SK-N-SH treated with all-trans-retinoic acid at 6 μM for 48 hours (cell line): ENCODE data around the gene GRK4.

Experiments
- ATAC-seq: fragments of 200-7000 bp; cut with Tn5 transposase; 3 replicates; pipeline ENCODE4 v1.9.1; 2020; ENCODE audit warnings: mild to moderate bottlenecking, moderate library complexity
- ARNTL ChIP-seq: fragments of 450-650 bp; formaldehyde crosslinking; IDR thresholded peaks from 2 replicates; pipeline ENCODE4 v1.5.0; 2020; ENCODE audit warnings: low read depth, mild to moderate bottlenecking, moderate library complexity, borderline replicate concordance
- BACH2 ChIP-seq: fragments of 250-450 bp; sonication (Bioruptor Pico); IDR thresholded peaks from 2 replicates; pipeline ENCODE4 v1.9.0; 2021; ENCODE audit warnings: mild to moderate bottlenecking, borderline replicate concordance
- CREB5 ChIP-seq: fragments of 250-450 bp; sonication (Bioruptor Pico); IDR thresholded peaks from 2 replicates; pipeline ENCODE4 v1.5.1; 2020; ENCODE audit warnings: low read depth, mild to moderate bottlenecking, moderate library complexity
- CSDC2 ChIP-seq: fragments of 250-450 bp; sonication (Bioruptor Pico); IDR thresholded peaks from 2 replicates; pipeline ENCODE4 v1.5.0; 2020; ENCODE audit warnings: mild to moderate bottlenecking, moderate library complexity
- ESRRG ChIP-seq: fragments of 250-450 bp; sonication (Bioruptor Pico); IDR thresholded peaks from 2 replicates; pipeline ENCODE4 v1.6.1; 2021; ENCODE audit warnings: mild to moderate bottlenecking
- GLIS3 ChIP-seq: fragments of 250-450 bp; sonication (Bioruptor Pico); IDR thresholded peaks from 2 replicates; pipeline ENCODE4 v1.5.0; 2020; ENCODE audit warnings: mild to moderate bottlenecking, moderate library complexity
- ISL1 ChIP-seq: fragments of 250-450 bp; sonication (Bioruptor Pico); IDR thresholded peaks from 2 replicates; pipeline ENCODE4 v2.1.2; 2022; ENCODE audit warnings: mild to moderate bottlenecking, moderate library complexity
- OSR1 ChIP-seq: fragments of 250-450 bp; sonication (Bioruptor Pico); IDR thresholded peaks from 2 replicates; pipeline ENCODE4 v1.8.0; 2022; ENCODE audit warnings: moderate library complexity, mild to moderate bottlenecking, inconsistent platforms
- PATZ1 ChIP-seq: fragments of 250-450 bp; sonication (Bioruptor Pico); IDR thresholded peaks from 2 replicates; pipeline ENCODE4 v1.8.0; 2020; ENCODE audit warnings: mild to moderate bottlenecking, moderate library complexity, borderline replicate concordance
- PPARA ChIP-seq: fragments of 250-450 bp; sonication (Bioruptor Pico); IDR thresholded peaks from 2 replicates; pipeline ENCODE4 v1.5.0; 2020; ENCODE audit warnings: mild to moderate bottlenecking, borderline replicate concordance
- RARB ChIP-seq: fragments of 250-450 bp; sonication (Bioruptor Pico); IDR thresholded peaks from 2 replicates; pipeline ENCODE4 v1.8.0; 2021; ENCODE audit warnings: mild to moderate bottlenecking, moderate library complexity
- SNAI2 ChIP-seq: fragments of 250-450 bp; sonication (Bioruptor Pico); IDR thresholded peaks from 2 replicates; pipeline ENCODE4 v1.5.0; 2020; ENCODE audit warnings: mild to moderate bottlenecking, moderate library complexity
- TCF4 ChIP-seq: fragments of 250-450 bp; sonication (Bioruptor Pico); IDR thresholded peaks from 2 replicates; pipeline ENCODE4 v1.8.0; 2021; ENCODE audit warnings: mild to moderate bottlenecking, moderate library complexity, borderline replicate concordance
- TOX ChIP-seq: fragments of 250-450 bp; sonication (Bioruptor Pico); IDR thresholded peaks from 2 replicates; pipeline ENCODE4 v1.8.0; 2021; ENCODE audit warnings: mild to moderate bottlenecking, moderate library complexity, borderline replicate concordance
- ZC3H10 ChIP-seq: fragments of 250-450 bp; sonication (Bioruptor Pico); IDR thresholded peaks from 2 replicates; pipeline ENCODE4 v1.5.1; 2021; ENCODE audit warnings: mild to moderate bottlenecking, moderate library complexity
- ZFP3 ChIP-seq: fragments of 250-450 bp; sonication (Bioruptor Pico); IDR thresholded peaks from 2 replicates; pipeline ENCODE4 v1.5.0; 2020; ENCODE audit warnings: mild to moderate bottlenecking, moderate library complexity
- ZFP30 ChIP-seq: fragments of 450-650 bp; formaldehyde crosslinking; IDR thresholded peaks from 2 replicates; pipeline ENCODE4 v1.5.0; 2022; ENCODE audit warnings: mild to moderate bottlenecking, moderate library complexity
- ZNF565 ChIP-seq: fragments of 450-650 bp; formaldehyde crosslinking; conservative IDR thresholded peaks from 2 replicates; pipeline ENCODE4 v1.5.0; 2020; ENCODE audit warnings: low read depth, mild to moderate bottlenecking, moderate library complexity
- ZNF70 ChIP-seq: fragments of 450-650 bp; formaldehyde crosslinking; IDR thresholded peaks from 2 replicates; pipeline ENCODE4 v1.5.0; 2020; ENCODE audit warnings: mild to moderate bottlenecking, moderate library complexity
- ZNF8 ChIP-seq: fragments of 450-650 bp; formaldehyde crosslinking; IDR thresholded peaks from 2 replicates; pipeline ENCODE4 v1.5.0; 2020; ENCODE audit warnings: mild to moderate bottlenecking, moderate library complexity
- TF ChIP-seq, protein P1 (sequence below): fragments of 250-450 bp; sonication (Bioruptor Pico); IDR thresholded peaks from 2 replicates; pipeline ENCODE4 v1.8.0; 2021; ENCODE audit warnings: low read depth, mild to moderate bottlenecking, moderate library complexity, borderline replicate concordance
- TF ChIP-seq, protein P2 (sequence below): fragments of 250-450 bp; sonication (Bioruptor Pico); IDR thresholded peaks from 2 replicates; pipeline ENCODE4 v1.5.1; 2021; ENCODE audit warnings: mild to moderate bottlenecking, moderate library complexity

GRK4 gene

GRCh38 chr4:3070709-3071500, 107.5 kb downstream of the GRK4 start (continued):
- TF ChIP-seq TOX: no peak
- TF ChIP-seq PPARA: no peak
- no peak for TF ChIP-seq OSR1 (CRISPR knock-in tag)
- no peak for TF ChIP-seq ZFP3
- no peak for TF ChIP-seq RARB

DNA sequence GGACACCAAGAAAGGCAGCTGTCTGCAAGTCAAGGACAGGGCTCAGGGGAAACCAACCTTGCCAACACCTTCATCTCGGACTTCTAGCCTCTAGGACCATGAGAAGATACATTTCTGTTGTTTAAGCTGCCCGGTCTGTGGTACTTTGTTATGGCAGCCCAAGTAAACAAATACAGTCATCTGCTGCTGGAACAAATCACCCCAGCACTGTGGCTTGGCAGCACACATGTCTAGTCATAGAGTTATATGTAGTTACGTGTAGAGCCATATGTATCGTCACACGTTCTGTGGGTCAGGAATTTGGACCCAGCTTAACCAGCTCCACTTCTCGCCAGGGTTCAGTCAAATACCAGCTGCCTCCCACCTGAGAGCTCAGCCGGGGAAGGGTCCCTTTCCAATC, 108.4 kb downstream of the GRK4 start:
- ATAC-seq: no peak
- no peak for TF ChIP-seq TCF4 (CRISPR knock-in tag)
- TF ChIP-seq ISL1: no peak
- no peak for TF ChIP-seq ZFP30 (CRISPR knock-in tag)
- TF ChIP-seq ZFP3: no peak

GRCh38 chr4:3073158-3074077, 110.0 kb downstream of the GRK4 start:
- no peak for TF ChIP-seq TCF4 (CRISPR knock-in tag)
- TF ChIP-seq CREB5 (CRISPR knock-in tag): no peak
- TF ChIP-seq ARNTL (CRISPR knock-in tag): no peak
- TF ChIP-seq ISL1: no peak
- ATAC-seq: peak; percentile 77

DNA sequence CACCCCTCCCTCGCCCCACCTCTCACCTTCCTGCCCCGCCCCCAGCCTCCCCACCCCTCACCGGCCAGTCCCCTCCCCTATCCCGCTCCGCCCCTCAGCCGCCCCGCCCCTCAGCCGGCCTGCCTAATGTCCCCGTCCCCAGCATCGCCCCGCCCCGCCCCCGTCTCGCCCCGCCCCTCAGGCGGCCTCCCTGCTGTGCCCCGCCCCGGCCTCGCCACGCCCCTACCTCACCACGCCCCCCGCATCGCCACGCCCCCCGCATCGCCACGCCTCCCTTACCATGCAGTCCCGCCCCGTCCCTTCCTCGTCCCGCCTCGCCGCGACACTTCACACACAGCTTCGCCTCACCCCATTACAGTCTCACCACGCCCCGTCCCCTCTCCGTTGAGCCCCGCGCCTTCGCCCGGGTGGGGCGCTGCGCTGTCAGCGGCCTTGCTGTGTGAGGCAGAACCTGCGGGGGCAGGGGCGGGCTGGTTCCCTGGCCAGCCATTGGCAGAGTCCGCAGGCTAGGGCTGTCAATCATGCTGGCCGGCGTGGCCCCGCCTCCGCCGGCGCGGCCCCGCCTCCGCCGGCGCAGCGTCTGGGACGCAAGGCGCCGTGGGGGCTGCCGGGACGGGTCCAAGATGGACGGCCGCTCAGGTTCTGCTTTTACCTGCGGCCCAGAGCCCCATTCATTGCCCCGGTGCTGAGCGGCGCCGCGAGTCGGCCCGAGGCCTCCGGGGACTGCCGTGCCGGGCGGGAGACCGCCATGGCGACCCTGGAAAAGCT, 110.9 kb downstream of the GRK4 start, which contains the start of the genes HTT and HTT-AS:
HTT (plus strand) TSS at position 604 of the 768 bp plus-strand sequence; CDS start at position 749, 145 bp downstream.
HTT-AS (minus strand) TSS at position 461 of the 768 bp plus-strand sequence.
- TF ChIP-seq OSR1 (CRISPR knock-in tag) (no peak), PATZ1 (no peak), CREB5 (CRISPR knock-in tag) (no peak), ZNF565 (no peak), ZFP30 (CRISPR knock-in tag) (no peak), BACH2 (CRISPR knock-in tag) (no peak), ESRRG (CRISPR knock-in tag) (no peak), PPARA (no peak), SNAI2 (CRISPR knock-in tag) (no peak), ZNF8 (CRISPR knock-in tag) (no peak), ZNF70 (CRISPR knock-in tag) (no peak), CSDC2 (CRISPR knock-in tag) (no peak), GLIS3 (no peak), ZC3H10 (CRISPR knock-in tag) (no peak)
- TF ChIP-seq, protein P1, sequence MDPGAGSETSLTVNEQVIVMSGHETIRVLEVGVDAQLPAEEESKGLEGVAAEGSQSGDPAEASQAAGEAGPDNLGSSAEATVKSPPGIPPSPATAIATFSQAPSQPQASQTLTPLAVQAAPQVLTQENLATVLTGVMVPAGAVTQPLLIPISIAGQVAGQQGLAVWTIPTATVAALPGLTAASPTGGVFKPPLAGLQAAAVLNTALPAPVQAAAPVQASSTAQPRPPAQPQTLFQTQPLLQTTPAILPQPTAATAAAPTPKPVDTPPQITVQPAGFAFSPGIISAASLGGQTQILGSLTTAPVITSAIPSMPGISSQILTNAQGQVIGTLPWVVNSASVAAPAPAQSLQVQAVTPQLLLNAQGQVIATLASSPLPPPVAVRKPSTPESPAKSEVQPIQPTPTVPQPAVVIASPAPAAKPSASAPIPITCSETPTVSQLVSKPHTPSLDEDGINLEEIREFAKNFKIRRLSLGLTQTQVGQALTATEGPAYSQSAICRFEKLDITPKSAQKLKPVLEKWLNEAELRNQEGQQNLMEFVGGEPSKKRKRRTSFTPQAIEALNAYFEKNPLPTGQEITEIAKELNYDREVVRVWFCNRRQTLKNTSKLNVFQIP: no peak
- TF ChIP-seq, protein P2, sequence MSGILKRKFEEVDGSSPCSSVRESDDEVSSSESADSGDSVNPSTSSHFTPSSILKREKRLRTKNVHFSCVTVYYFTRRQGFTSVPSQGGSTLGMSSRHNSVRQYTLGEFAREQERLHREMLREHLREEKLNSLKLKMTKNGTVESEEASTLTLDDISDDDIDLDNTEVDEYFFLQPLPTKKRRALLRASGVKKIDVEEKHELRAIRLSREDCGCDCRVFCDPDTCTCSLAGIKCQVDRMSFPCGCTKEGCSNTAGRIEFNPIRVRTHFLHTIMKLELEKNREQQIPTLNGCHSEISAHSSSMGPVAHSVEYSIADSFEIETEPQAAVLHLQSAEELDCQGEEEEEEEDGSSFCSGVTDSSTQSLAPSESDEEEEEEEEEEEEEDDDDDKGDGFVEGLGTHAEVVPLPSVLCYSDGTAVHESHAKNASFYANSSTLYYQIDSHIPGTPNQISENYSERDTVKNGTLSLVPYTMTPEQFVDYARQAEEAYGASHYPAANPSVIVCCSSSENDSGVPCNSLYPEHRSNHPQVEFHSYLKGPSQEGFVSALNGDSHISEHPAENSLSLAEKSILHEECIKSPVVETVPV (CRISPR knock-in tag): no peak
- ATAC-seq: peak; percentile 87
